ENCODE results near the gene BCAS2. TPM values are rescaled to one million over a fixed set of nuclear protein-coding genes. Genes with fewer than 3 reads are reported as not detected.

BCAS2 gene
- total RNA-seq, 2 experiments from 2014 or later = 39.3 to 40.8 TPM

- no peak overlapping the region for H2AFZ ChIP-seq (ENCODE audit: low read length)
- no peaks in the 10 kb centered on the region for H3K9me2 ChIP-seq (ENCODE audit: insufficient read depth, low read length)
- no peak for TF ChIP-seq EZH2phosphoT487 (IDR thresholded peaks at IDR 0.05; ENCODE audit: borderline replicate concordance, low read depth, low read length)
- no peak for TF ChIP-seq CTCF (conservative IDR thresholded peaks at IDR 0.05; ENCODE audit: low read length)
- H3K4me3 ChIP-seq (ENCODE audit: low read depth, low read length, poor library complexity, severe bottlenecking) = no peak overlapping the region
- BruUV-seq (replicated peaks) = no TSS peak
- no peaks in the 10 kb centered on the region for H3K9me3 ChIP-seq (ENCODE audit: low read length)
- no peak for DNase-seq (ENCODE audit: low spot score)
- POLR2A ChIA-PET = interaction anchor here (0.5 to 1.0 kb wide), 2 partner anchors 52 to 59 kb away, joined by 3 read pairs; no protein-coding TSS in a partner anchor
- CTCF ChIA-PET (ENCODE audit: unreplicated experiment) = no interaction called here
- no peaks in the 10 kb centered on the region for H3K36me3 ChIP-seq (ENCODE audit: insufficient read depth, low read length)
- intact Hi-C loops (cut with micrococcal nuclease; ENCODE audit: unreplicated experiment) = loop anchor here (10.0 kb wide), 1 partner anchor 64 kb away; no protein-coding TSS in a partner anchor
- no peaks in the 10 kb centered on the region for H3K4me1 ChIP-seq (ENCODE audit: insufficient read depth, low read length, poor library complexity, severe bottlenecking)
- H3K4me2 ChIP-seq (ENCODE audit: low read length) = no peak overlapping the region
- H4K20me1 ChIP-seq (ENCODE audit: insufficient read depth, low read length) = no peaks in the 10 kb centered on the region
- H3K79me2 ChIP-seq (ENCODE audit: insufficient read depth, low read depth, low read length) = no peaks in the 10 kb centered on the region
- no peak overlapping the region for H3K27ac ChIP-seq (ENCODE audit: low read depth, low read length, poor library complexity, severe bottlenecking)
These were observed 37.2 kb upstream of the BCAS2 start for GRCh38 chr1:114618606-114619005.

DNA sequence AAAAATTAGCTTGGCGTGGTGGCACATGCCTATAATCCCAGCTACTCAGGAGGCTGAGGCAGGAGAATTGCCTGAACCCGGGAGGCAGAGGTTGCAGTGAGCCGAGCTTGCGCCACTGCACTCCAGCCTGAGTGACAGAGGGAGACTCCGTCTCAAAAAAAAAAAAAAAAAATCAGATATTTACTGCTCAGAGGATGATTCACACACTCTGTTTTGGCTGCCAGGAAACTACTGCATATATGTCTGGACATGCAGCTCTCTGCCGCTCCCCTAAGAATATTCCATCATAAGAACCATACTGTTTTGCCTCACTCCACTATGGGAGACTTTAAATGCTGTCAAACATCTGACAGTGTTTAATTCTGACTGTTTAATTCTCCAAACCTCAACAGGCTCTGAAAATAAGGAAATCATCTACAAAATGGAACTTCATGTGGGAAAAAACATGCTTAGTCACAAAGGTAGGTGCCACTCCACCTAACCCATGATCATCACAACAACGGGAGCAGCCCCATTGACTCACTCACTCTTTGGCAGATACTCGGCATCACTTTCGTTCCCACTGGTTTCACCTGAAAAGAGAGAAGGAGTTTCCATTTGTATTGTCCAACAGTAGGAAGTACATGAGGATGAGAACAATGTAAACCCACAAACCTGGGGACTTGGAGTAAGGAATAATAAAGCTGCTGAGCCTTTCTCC is 29.3 kb upstream of the BCAS2 start:
- Histone ChIP-seq H2AFZ (ENCODE audit: low read length) (no peak overlapping the region), H3K9me3 (ENCODE audit: low read length) (no peaks in the 10 kb centered on the region), H3K9me2 (ENCODE audit: insufficient read depth, low read length) (no peaks in the 10 kb centered on the region), H3K4me2 (ENCODE audit: low read length) (no peak overlapping the region), H4K20me1 (ENCODE audit: insufficient read depth, low read length) (no peaks in the 10 kb centered on the region), H3K79me2 (ENCODE audit: insufficient read depth, low read depth, low read length) (no peaks in the 10 kb centered on the region), H3K4me3 (ENCODE audit: low read depth, low read length, poor library complexity, severe bottlenecking) (no peak overlapping the region), H3K4me1 (ENCODE audit: insufficient read depth, low read length, poor library complexity, severe bottlenecking) (no peaks in the 10 kb centered on the region), H3K27ac (ENCODE audit: low read depth, low read length, poor library complexity, severe bottlenecking) (no peak overlapping the region), H3K36me3 (ENCODE audit: insufficient read depth, low read length) (no peaks in the 10 kb centered on the region)
- intact Hi-C loops (cut with micrococcal nuclease; ENCODE audit: unreplicated experiment) = loop anchor here (10.0 kb wide), 1 partner anchor 56 kb away; no protein-coding TSS in a partner anchor
- TF ChIP-seq CTCF (conservative IDR thresholded peaks at IDR 0.05; ENCODE audit: low read length) (no peak), EZH2phosphoT487 (IDR thresholded peaks at IDR 0.05; ENCODE audit: borderline replicate concordance, low read depth, low read length) (no peak)
- no TSS peak for BruUV-seq (replicated peaks)
- CTCF ChIA-PET (ENCODE audit: unreplicated experiment) = no interaction called here
- no peak for DNase-seq (ENCODE audit: low spot score)
- POLR2A ChIA-PET = no interaction called here

GRCh38 chr1:114609826-114610225 is 28.4 kb upstream of the BCAS2 start:
- H3K4me3 ChIP-seq (ENCODE audit: low read depth, low read length, poor library complexity, severe bottlenecking) = no peak overlapping the region
- CTCF ChIA-PET (ENCODE audit: unreplicated experiment) = no interaction called here
- no TSS peak for BruUV-seq (replicated peaks)
- H3K4me1 ChIP-seq (ENCODE audit: insufficient read depth, low read length, poor library complexity, severe bottlenecking) = no peaks in the 10 kb centered on the region
- POLR2A ChIA-PET = no interaction called here
- H2AFZ ChIP-seq (ENCODE audit: low read length) = no peak overlapping the region
- no peaks in the 10 kb centered on the region for H3K9me2 ChIP-seq (ENCODE audit: insufficient read depth, low read length)
- H4K20me1 ChIP-seq (ENCODE audit: insufficient read depth, low read length) = no peaks in the 10 kb centered on the region
- intact Hi-C loops (cut with micrococcal nuclease; ENCODE audit: unreplicated experiment) = loop anchor here (10.0 kb wide), 1 partner anchor 55 kb away; no protein-coding TSS in a partner anchor
- H3K27ac ChIP-seq (ENCODE audit: low read depth, low read length, poor library complexity, severe bottlenecking) = no peak overlapping the region
- H3K36me3 ChIP-seq (ENCODE audit: insufficient read depth, low read length) = no peaks in the 10 kb centered on the region
- H3K9me3 ChIP-seq (ENCODE audit: low read length) = no peaks in the 10 kb centered on the region
- DNase-seq (ENCODE audit: low spot score) = peak; percentile 1
- no peaks in the 10 kb centered on the region for H3K79me2 ChIP-seq (ENCODE audit: insufficient read depth, low read depth, low read length)
- H3K4me2 ChIP-seq (ENCODE audit: low read length) = no peak overlapping the region
- TF ChIP-seq CTCF (conservative IDR thresholded peaks at IDR 0.05; ENCODE audit: low read length) = no peak

All from OCI-LY7 (cell line).